ENCODE results near the gene RALB.
"Not testable (repeated sequence)": the region's sequence is repeated elsewhere in the genome, so short reads cannot be mapped to it uniquely, and the experiment has no call there.

The RALB gene

DNA sequence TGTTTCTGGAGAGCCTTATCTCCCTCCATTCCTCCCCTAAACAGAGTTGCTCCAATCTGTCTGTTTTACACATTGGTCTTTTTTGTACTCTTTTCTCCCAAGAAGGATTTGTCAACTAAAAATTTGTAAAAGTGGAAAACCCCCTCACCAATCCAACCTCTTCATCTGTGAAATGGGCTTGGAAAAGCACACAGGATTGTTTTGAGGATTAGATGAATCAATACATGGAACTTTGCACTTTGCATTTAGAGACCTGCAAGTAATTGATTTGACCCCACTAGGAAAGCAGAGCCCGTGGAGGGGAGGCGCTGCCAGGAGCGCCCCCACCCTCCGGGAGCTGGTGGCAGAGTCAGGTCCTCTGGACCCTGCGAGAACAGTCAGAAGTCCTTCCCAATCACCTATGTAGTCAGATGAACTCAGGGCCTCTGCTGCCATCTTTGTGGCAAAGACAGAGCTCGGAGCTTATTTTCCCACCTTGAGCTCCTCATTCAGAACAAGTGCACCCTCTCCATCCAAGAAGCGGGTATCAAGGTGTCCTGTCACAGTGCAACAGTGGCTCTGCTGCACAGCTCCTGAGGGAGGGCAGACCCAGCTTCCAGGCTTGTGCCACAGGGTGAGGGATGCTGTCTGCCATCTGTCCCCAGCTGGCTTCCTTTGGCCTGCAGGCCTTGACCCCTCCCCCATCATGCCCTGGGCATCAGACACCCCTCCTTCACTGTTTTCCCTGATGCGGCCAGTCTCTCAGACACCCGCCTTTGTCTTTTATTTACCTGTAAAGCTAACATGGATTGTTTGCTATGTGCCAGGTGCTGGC is 27.7 kb upstream of the RALB start:
- no peak for DNase-seq

DNA sequence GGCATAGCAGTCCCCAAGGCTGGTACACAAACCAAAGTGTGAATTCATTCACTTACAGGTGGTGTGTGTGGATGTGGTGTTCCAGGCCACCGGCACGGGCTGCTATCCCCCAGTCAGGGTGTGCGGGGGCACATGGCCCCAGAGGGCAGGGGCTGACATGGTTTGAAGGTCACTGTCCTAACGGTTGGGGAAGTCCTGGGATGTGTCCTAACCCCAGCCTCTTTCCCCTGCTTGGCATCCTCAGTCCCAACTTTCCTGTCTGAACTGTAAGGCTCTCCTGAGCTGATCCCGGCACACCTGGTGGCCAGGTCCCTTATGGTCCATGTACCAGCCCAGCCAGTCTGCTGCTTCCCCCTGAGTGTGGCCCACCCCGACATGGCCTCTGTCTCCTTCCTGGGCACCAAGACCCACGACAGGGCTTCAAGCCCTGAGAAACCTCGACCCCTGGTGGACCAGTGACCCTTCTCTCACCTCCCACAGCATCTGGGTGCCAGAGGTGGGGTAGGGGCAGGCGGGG is 27.0 kb upstream of the RALB start:
- no peak for DNase-seq

- no peak for DNase-seq
These were observed 26.3 kb upstream of the RALB start for GRCh38 chr2:120226316-120226715.

DNA sequence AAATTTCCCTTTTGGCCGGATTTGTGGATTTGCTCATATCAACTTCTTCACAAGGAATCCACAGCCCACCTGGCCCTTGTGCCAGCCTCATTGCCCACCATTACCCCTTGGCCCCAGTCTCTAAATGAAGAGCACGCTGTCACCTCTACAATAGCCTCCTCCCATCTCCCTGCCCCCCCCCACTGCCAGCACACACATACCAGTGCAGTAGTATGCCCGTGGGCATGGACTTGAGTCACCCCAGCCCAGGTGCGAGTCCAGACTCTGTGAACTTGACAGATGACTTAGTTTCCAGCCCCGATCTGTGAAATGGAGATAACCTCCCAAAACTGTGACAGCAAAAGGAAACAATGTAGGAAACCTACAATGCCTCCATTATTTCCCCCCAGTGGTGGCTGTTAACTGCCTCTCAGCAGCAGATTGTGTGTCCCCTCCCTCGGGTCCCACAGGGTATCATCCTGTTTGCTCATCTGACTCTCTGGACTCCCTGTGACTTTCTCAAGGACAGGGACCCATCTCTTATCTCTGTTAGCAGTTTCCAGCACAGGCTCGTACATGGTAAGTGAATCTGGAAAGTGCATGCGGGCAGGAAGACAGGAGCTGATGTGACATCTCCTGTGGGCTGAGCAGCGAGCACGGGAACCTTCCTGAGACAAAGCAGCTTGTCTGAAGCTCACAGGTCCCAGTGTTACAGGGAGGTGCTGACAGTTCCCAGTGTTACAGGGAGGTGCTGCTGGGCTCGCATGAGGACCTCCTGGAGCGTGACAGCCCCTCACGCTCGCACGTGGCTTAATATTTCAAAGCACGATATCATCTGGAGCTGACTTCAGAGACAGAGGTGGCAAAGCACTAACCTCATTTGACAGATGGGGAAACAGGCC is 25.3 kb upstream of the RALB start:
- no peak for DNase-seq

DNA sequence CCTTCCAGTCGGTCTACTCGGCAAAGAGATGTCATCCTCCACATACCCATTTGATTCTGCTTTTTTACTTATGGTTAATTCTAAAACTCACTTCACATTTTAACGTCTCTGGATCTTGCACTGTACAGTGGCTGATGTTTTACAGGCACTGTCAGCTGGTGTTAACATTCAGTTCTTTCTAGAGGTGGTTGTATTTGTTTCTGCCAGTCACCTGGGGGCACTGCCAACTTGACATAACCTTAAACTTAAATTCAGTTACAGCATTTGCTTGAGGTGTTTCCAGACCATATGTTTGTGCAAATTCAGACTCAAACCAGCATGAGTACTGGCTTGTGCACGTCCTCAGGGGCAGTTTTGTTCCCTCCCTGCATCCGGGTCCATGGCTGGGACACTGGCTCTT is 24.1 kb upstream of the RALB start:
- DNase-seq: no peak

- DNase-seq: no peak
These were observed 23.3 kb upstream of the RALB start for GRCh38 chr2:120229341-120229740.

DNA sequence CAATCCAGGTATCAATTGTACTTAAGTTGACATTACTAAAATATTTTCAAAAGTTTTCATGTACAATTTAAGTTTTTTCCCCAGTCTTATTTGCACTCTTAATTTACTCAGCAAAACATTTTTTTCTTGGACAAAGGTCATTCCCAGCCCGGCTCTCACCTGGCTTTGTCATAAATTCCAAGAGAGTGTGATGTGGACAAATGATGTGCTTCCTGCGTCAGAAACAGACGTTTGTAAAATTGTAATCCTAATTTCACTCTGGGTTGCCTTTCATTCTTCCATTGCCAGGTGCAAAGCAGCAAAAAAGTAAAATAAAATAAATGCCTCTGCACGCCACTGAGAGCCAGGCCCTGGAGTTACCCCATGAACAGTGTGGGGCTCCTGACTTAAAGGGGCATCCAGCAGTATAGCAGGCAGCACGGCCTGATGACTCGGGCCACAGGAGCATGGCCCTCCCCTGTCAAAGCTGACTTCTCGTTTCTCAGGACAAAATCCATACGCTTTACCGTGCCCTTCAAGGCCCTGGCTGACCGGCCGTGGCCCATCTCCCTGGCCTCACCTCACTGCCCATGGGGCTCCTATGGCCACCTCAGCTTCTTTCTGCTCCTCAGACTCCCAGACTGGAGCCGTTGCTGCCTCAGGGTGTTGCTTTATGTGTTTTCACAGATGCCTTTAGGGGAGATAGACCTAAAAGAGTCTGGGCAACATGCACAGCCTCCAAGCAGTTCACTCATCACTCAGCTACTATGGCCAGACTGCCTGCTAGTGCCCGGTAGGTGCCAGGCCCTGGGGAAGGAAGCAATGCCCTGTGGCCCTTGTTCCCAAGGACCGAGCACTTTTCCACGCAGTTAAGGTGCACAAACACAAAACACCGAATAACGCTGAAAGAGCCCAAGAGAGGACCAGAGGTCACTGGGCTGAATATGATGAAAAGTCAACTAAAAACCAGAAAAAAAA is 21.9 kb upstream of the RALB start:
- DNase-seq: no peak

GRCh38 chr2:120231564-120231973 is 21.1 kb upstream of the RALB start:
- DNase-seq: no peak

- DNase-seq: peak; percentile 15 to 31 (median 22)
These were observed 20.5 kb upstream of the RALB start for GRCh38 chr2:120231974-120232635.

DNA sequence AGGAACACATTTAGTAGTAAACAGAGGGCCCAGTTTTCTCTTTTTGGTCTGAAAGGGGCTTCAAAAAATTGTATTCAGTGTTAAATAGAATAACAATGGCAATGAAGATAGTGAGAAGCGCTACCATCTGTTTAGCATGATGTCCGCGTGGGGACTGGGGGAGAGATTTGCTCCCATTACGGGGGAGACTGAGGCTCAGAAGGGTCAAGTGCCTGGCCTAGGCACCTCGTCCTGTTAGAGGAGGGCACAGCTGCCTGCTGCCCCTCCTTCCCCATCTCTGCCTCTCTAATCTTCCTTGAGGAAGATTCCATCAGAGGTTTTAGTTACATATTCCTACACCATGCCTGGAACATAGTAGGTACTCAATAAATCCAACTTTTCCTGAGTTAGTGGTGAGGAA is 19.4 kb upstream of the RALB start:
- DNase-seq: no peak

DNA sequence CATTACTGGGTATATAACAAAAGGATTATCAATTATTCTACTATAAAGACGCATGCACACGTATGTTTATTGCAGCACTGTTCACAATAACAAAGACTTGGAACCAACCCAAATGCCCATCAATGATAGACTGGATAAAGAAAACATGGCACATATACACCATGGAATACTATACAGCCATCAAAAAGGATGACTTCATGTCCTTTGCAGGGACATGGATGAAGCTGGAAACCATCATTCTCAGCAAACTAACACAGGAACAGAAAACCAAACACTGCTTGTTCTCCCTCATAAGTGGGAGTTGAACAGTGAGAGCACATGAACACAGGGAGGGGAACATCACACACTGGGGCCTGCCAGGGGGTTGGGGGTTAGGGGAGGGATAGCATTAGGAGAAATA is 17.5 kb upstream of the RALB start:
- not testable (repeated sequence) for DNase-seq

- no peak for DNase-seq
These were observed 17.0 kb upstream of the RALB start for GRCh38 chr2:120235681-120236080.

- no peak for DNase-seq
These were observed 16.3 kb upstream of the RALB start for GRCh38 chr2:120236316-120236715.

GRCh38 chr2:120236791-120237190 is 15.9 kb upstream of the RALB start:
- DNase-seq: no peak

DNA sequence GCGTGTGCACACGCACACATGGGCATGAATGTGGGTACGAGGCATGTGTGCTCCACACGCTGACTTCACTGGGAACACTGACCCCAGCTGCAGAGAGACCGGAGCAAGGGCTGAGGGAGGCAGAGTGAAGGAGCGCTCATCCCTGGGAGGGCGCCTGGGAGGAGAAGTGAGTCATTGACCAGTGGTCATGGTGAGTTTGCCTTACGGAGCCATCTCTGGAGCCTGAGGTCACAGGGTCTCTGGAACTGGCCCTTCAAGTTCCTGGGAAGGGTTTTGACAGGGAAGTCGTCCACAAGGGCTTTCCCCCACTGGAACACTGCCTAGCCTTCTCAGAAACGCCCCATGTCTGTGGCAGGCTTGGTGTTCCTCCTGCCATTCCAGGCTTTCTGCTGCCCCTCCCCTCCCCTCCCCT is 15.2 kb upstream of the RALB start:
- DNase-seq: no peak

DNA sequence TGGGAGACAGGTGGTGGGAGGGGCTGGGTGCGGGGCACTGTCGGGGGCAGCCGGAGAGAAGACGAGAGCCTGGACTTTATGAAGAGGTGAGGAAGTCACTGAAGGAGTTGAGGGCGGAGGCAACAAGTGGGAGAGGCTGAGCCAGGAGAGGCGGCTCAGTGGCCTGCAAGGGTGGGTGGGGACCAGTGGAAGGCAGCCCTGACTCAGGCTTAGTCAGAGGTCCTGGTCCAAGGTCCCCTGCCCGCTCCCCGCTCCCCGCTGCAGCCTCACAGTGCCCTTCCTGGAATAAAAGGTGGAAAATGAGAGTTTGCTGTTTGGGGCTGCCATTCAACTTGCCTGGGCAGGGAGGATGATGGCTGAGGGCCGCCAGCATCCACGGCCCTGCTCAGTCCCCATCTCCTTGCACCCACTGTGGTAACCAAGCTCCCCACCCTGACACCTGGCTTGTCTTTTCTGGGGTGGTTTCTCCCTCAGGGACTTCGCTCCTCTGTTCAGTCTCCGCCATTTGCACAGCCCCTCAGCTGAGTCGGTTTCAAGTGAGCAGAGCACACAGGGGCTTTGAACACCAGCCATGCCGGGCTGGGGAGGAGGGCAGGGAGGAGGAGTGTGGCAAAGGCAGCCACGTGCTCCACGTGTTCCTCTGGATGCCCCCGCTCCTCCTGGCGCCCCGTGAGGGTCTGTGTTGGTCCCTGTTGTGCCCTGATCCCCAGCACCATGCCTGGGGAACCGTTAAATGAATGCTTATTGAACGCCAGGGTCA is 13.7 kb upstream of the RALB start:
- DNase-seq: no peak

DNA sequence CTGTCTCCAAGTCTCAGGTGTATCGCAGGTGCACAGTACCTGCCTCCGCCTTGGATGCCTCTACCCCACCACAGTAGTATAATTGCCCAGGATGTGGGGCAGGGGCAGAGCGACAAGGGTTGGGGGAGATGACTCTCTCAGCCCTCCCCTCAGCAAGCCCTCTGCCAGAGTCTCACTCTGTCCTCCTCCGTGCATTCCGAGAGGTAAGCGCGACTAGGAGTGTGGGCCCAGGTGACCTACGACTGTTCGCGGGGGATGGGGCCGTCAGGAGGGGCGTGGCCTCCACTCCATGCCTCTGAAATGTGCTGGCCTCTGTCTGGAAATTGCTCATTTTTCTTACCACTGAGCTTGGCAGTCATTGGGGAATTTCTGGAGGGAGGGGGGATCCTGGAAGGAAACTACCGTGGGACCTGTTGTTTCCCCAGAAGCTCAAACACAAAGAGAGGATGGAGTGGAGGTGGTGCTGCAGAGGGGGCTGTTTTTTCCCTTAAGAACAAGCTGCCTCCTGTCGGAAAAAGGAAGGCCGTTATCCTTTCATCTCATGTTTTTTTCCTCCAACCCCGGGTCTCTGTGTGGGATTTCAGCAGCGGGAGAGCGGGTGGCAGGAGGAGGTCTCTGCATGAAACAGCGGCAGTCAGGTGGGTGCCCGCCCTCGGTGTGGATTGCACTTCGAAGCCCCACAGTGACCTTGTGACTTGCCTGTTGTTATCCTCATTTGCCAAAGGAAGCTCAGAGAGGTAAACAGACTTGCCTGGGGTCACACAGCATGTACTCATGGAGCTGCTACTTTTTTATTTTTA is 13.0 kb upstream of the RALB start:
- DNase-seq: no peak

GRCh38 chr2:120240901-120241429 is 11.7 kb upstream of the RALB start:
- no peak for DNase-seq

DNA sequence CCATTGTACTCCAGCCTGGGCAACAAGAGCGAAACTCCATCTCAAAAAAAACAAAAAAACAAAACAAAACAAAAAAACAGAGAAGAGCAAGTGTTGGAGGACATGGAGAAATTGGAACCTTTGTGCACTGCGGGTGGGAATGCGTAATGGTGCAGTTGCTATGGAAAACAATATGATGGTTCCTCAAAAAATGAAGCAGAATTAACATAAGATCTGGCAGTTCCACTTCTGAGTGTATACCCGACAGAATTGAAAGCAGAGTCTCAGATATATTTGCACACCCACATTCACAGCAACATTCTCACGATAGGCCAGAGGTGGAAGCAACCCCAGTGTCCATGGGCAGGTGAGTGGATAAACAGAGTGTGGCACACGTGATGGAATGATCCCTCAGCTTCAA is 11.0 kb upstream of the RALB start:
- DNase-seq: no peak

- no peak for DNase-seq
These were observed 9.4 kb upstream of the RALB start for GRCh38 chr2:120243211-120243610.

Measured in activated CD4-positive, CD25-positive, alpha-beta regulatory T cell (primary cell).